GM19351 (cell line): ENCODE results near the gene INS.
"Not testable (repeated sequence)": the region's sequence is repeated elsewhere in the genome, so short reads cannot be mapped to it uniquely, and the experiment has no call there.

Experiments used
- ATAC-seq: cut with Tn5 transposase; IDR thresholded peaks from one replicate; pipeline ENCODE4 v1.9.1; 2021; ENCODE audit warnings: mild to moderate bottlenecking, moderate library complexity; ENCODE audit not compliant: unreplicated experiment

Gene INS

GRCh38 chr11:2135018-2135569 lies 25.9 kb downstream of the INS start:
- no peak for ATAC-seq

DNA sequence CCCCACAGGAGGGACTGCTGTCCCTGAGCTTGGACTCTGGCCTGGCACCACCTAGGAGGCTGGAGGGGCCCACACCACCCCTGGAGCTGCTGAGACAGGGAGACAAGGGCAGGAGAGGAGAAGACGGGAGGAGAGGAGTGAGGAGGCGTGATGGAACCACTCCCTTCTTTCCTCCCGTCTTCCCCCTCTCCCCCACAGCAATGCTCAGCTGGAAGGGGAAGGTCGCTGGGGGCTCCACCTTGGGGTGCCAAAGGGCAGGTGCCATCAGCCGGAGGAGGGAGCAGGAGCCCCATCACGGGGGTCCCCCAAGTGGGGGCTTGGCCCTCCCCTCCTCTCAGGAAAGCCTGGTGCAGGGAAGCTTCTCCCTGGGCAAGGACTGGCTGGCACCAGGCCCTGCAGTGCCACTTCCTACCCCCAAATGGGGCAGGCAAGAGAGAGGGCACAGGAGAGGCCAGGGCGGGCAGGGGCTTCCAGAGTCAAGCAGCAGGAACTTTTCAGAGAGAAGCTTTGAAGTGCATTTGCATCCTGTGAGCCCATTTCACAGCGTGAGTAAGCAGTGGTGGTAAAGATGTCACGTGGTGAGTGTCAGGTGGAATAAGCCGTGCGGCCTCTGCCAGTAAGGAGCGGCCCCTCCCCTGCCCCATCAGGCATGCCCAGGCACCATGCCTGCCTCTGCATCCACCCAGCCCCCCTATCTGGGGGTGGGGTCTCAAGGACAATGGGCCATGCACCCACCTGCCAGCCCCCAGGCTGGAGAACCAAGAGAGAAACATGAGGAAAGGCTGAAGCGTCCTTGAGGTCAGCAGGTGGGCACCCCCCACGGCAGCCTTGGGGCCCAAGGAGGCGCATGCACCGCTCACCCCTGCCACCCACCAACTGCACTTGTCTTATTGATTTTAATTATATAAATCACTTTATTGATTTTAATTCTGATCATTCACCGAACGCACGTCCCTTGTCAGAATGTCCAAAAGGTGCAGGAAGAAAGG lies 26.7 kb downstream of the INS start:
- no peak for ATAC-seq

- ATAC-seq, result no peak
These were observed 27.6 kb downstream of the INS start for GRCh38 chr11:2133241-2134021.

DNA sequence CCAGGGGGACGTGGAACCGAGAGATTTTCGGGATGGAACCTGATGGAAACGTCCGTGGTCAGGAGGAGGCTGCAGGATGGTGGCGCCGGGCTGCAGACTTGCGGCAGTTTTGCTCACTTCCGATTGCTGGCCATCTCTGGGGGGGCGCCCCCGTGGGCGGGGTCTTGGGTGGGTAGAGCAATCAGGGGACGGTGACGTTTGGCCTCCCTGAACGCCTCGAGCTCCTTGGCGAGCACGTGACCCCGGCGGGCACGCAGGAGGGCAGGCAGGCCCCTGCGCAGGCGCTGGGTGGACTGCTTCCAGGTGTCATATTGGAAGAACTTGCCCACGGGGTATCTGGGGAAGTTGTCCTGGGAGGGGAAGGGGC lies 28.2 kb downstream of the INS start:
- no peak for ATAC-seq

- no peak for ATAC-seq
These were observed 28.8 kb downstream of the INS start for GRCh38 chr11:2132246-2132645.

DNA sequence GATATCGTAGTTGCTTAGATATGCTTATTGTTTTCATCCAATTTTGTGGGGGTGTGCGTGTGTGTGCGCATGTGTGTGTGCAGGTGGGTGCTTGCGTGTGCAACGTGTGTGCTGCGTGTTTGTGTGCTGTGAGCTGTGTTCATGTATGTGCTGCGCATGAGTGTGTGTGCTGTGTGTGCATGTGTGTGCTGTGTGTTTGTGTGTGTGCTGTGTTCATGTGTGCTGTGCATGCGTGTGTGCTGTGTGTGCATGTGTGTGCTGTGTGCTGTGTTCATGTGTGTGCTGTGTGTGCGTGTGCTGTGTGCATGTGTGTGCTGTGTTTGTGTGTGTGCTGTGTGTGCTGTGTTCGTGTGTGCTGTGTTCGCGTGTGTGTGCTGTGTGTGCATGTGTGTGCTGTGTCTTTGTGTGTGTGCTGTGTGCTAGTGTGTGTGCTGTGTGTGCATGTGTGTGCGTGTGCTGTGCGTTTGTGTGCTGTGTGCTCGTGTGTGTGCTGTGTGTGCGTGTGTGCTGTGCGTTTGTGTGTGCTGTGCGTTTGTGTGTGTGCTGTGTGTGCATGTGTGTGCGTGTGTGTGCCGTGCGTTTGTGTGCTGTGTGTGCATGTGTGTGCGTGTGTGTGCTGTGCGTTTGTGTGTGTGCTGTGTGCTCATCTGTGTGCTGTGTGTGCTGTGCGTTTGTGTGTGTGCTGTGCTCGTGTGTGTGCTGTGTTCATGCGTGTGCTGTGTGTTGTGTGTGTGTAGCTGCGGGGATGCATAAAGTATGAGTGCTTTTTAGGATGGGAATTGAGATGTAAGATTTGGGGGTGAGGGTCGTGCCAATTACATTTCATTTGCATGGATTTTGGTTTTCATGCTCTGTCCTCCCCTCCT lies 29.4 kb downstream of the INS start:
- no peak for ATAC-seq

DNA sequence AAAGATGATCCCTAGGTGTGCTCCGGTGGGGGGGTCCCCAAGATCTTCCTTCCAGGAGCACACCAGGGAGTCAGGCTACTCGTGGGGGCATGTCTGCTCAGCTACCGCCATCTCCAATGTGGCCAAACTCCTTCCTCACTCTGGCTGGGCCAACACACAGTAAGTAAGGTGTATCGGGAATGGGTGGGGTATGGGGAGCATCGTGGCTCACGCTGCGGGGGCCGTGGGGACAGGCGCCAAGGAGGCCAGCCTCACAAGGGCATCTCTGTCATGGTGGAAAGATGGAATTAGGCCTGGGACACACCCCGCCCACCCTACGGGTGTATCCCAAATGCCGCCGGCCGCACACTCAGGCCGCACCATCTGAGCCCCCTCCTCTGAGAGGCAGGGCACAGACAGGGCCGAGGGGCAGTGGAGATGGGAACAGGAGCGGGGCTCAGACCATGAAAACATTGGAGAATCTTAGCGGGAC lies 30.1 kb downstream of the INS start:
- ATAC-seq, result no peak

DNA sequence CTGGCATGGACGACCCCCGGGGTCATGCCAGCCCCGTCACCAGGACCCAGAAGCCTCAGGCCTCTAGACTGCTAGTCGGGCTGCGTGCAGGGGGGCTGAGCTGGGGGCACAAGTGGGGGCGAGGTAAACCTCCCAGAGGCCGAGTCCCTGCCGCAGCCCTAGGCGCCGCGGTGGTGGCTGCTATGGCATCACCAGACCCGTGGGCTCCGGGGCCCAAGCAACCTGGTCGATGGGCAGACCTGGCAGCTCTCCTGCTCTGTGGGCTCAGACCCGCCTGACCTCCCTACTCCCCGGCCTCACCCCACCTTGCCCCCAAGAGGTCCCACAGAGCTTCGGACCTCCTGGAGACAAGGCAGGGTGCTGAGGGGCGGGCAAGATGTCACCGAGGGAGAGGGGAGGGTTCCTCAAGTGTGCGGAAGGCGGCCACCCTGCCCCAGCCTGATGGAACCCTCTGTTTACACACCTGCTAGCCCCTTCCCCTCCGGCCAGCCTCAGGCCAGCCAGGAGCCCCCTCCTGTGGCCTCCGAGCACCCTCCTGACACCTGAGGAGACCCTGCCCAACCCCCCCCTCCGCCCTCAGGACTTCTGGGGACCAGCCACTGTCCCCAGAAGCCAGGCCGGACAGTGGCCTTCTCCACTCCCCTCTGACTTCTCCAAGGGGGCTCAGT lies 31.2 kb downstream of the INS start:
- no peak for ATAC-seq

DNA sequence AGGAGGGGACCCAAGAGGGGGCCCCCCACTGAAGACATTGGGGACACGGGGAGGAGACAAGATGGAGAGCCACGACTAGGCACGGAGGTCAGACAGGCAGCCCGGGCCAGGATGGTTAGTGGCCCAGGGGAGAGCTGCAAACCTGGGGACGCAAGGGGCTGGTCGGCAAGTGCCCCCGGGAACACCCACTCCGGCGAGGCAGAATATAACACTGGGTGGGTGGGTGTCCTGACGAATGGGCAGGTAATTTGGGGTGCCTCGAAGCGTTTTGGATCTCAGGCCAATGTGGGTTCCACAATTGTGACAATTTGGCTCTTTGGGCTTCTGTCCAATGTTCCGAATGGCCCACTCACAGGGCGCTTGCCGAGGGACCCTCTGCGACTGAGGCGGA lies 31.7 kb downstream of the INS start:
- ATAC-seq, result no peak

DNA sequence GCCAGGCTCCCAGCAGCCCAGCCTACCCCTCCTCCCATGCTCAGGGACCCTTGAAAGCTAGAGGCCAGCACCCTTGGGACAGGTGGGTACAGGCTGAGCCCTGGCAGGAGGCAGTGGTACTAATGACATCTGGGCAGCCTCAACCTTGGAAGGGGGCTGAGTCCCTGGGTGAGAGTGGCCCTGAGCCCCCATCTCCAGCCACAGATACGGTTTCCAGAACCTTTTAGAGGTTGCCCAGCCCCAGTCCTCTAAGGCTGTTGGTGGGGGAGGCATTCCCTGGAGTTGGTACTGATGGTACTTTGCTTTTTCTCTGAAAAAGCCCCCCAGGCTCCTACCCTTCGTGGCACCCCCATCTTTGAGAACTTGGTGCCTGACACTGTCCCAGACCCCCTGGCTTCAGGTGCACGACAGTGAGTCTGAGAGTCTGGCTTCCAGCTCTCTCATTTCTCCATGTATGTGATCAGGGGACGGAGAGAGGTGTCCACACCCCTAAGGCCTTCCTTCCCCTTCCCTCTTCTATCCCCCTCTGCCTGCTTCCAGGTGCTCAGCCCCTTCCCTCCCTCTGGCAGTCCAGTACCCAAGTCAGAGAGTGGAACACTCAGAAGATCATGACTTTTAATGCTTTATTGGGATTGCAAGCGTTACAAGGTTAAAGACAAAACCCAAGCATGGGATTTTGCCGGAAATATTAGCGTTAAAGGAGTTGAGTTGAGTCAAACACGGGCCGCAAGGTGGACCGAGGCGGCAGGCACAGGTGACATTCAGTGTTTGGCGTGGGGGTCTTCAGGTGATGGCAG lies 32.3 kb downstream of the INS start:
- ATAC-seq, result no peak

- no peak for ATAC-seq
These were observed 32.9 kb downstream of the INS start for GRCh38 chr11:2128130-2128510.

DNA sequence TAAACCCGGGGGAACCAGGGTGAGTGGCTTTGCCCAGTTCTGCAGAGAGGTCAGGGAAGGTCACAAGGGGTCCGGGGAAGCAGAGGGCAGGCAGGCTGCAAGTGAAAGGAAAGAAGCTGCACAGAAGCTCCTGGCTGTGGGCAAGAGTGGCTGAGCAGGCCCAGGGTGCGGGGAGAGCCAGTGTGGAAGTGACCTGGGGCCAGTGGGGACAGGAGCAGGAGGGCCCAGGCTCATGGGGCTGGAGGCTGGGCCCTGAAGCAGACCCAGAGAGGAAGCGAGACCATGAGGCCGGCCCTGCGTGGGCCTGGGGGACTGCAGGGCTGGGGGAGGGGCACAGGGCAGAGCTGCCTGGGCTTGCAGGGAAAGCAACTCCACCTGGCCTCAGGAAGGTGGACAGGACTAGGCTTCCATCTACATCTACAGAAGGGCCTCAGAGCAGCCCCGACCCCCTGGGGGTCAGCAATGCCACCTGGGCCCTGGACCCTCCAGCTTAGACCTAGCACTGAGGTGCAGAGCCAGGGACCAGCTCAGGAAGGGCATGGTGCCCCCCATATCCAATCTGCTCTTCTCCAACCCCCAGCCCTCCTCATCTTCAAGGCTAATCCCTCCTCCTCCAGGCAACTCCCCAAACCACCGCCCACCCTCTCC lies 33.4 kb downstream of the INS start:
- no peak for ATAC-seq

DNA sequence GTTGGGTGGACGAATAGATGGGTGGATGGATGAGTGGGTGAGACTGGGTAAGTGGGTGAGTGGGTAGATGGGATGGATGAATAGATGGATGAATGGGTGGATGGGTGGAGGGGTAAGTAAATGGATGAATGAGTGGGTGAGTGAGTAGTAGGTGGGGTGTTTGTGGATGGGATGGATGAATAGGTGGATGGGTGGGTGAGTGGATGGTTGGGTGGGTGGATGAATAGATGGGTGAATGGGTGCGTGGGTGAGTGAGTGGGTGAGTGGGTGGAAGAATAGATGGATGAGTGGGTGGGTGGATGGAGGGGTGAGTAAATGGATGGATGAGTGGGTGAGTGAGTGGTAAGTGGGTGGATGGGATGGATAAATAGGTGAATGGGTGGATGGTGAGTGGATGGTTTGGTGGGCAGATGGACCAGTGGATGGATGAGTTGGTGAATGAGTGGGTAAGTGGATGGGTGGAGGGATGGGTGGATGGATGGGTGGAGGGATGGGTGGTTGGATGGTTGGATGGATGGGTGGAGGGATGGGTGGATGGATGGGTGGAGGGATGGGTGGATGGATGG lies 34.4 kb downstream of the INS start:
- no peak for ATAC-seq

DNA sequence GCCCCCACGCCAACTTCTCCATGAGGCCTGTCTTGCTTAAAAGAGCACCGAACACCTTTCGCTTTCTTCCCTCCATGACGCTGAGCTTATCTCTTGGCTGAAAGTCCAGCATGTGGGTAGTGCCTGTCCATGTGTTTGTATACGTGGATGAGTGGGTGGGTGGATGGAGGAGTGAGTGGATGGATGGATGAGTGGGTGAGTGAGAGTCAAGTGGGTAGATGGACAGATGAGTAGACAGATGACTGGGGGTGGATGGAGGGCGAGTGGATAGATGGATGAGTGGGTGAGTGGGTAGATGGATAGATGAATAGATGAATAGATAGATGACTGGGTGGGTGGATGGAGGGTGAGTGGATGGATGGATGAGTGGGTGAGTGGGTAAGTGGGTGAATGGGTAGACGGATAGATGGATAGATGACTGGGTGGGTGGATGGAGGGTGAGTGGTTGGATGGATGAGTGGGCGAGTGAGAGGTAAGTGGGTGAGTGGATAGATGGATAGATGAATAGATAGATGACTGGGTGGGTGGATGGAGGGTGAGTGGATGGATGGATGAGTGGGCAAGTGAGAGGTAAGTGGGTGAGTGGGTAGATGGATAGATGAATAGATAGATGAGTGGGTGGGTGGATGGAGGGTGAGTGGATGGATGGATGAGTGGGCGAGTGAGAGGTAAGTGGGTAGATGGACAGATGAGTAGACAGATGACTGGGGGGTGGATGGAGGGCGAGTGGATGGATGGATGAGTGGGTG lies 36.1 kb downstream of the INS start:
- ATAC-seq, result not testable (repeated sequence)

GRCh38 chr11:2123628-2123960 lies 37.4 kb downstream of the INS start:
- no peak for ATAC-seq

DNA sequence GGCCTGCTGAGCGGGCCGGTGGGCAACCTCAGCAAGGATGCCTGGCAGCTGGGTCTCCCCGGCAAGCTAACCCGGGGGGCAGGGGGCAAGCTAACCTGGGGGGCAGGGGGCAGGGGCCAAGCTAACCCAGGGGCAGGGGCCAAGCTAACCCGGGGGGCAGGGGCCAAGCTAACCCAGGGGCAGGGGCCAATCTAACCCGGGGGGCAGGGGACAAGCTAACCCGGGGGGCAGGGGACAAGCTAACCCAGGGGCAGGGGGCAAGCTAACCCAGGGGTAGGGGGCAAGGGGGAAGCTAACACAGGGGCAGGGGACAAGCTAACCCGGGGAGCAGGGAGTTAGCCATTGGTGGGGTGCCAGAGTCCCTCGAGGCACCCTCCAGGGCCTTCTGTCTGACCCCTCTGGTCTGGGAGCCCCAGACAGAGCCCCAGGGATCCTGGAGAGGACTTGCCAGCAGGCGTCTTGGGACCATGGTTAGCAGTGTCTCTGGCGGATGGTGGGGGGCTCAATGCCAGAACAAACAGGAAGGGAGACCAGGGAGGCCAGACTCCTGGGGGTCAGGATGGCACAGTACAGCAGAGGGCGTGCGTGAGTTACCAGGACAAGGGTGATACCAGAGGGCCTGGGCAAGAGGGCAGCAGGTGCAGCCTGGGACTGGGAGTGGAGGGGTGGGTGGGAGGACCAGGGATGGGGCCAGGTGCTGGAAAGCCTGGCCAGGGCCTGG lies 37.9 kb downstream of the INS start:
- no peak for ATAC-seq

DNA sequence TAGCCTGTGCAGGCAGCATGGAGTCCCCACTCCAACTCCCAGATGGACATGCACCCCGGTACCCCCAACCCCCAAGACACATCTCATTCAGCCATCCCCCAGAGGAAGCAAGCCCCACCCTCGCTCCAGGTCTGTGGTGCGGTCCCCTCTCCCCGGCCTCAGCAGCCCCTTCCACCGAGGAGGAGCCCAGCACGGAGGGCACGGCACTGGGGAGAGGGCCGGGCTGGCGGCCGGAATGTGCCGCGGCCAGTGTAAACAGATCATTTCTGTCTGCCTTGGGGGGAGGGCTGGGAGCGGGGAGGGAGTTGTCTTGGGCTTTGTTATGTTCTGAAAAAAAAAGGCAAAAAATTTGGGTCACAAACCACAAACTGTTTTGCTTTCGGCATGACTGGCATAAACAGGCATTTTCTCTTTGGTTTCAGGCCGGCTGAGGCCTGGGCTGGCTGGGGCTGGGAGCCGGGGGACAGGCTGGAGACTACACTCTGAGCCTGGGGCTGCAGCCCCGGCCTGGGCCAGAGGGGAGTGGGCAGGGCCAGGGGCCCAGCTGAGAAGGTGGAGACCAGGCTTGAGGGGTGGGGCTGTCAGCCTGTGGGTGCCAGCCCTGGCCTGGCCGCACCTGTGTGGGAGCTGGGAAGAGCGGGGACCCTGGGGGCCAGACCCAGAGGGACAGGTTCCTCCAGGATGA lies 38.6 kb downstream of the INS start:
- ATAC-seq, result no peak
